OCI-M2 (cell line): Measurements from ENCODE around the gene ZNF555.
"Not testable (repeated sequence)": the region's sequence is repeated elsewhere in the genome, so short reads cannot be mapped to it uniquely, and the experiment has no call there.

ENCODE experiments used
- DNase-seq: peaks from one replicate; lab custom pipeline; 2025; ENCODE audit not compliant: unreplicated experiment; lab: John Stamatoyannopoulos, UW

Gene ZNF555

DNA sequence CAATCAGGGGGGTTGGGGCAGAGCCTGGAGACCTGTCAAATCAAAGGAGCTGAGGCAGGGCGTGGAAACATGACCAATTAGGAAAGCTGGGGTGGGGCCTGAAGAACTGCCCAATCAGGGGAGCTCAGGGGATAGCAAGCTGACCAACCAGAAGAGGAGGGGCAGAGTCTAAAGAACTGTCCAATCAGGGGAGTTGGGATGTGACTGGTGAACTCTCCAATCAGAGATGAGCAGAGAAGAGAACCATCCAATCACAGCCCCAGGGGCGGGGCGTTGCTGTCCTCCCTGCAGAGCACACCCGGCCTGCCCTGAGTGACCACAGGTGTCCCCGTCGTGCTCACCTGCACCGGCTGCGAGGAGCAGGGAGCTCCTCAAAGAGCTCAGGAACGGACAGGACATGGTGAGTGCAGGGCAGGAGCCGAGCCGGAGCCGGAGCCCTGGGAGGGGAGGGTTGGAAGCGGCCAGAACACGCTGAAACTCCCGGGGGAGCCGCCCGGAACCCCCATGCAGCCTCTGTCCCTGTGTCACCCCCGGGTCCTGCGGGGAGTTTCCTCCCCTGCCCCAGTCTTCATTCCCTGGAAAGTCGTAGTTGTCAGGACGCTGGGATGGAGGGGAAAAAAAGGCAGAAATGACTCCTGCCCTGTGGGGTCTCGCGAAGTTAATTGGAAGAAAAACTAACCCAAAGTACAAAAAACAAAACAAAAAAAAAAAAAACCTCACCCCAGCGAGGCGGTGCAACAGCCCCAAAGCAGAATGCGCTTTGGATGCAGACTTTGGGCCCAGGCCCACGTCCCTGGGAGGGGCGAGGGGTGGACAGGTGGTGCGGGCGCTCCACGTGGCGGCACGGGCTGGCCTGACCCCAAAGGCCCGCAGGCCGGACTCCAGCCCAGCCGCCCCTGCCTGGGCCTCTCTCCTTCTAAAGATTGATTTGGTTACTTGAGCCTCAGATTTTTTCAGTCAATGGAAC is 26.0 kb downstream of the ZNF555 start, which contains the start of gene ZNF556:
TSS of gene ZNF556 (plus strand) at position 311 of the 967 bp plus-strand sequence. CDS start at position 398, 87 bp downstream.
- no peak for DNase-seq

DNA sequence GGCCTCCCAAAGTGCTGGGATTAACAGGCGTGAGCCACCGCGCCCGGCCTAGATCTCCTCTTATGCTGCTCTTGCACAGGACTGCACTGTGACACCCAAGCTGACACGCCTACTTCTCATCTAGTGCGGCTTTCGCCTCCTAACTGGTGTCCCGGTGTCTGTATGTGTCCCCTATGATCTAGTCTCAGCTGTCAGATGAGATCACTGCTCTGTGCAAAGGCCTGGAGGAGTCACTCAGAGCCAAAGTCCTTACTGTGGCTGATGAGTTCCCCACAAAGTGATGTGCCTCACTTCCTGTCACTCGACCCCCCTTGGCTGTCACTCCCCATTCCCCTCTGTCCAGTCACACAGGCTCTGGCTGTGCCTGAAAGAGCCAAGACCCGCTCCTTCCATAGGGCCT is 28.3 kb downstream of the ZNF555 start:
- no peak for DNase-seq

DNA sequence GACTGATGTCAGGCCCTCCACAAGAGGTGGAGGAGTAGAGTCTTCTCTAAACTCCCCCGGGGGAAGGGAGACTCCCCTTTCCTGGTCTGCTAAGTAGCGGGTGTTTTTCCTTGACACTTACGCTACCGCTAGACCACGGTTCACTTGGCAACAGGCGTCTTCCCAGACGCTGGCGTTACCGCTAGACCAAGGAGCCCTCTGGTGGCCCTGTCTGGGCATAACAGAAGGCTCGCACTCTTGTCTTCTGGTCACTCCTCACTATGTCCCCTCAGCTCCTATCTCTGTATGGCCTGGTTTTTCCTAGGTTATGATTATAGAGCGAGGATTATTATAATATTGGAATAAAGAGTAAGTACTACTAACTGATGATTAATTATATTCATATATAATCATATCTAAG is 30.9 kb downstream of the ZNF555 start:
- DNase-seq = not testable (repeated sequence)

DNA sequence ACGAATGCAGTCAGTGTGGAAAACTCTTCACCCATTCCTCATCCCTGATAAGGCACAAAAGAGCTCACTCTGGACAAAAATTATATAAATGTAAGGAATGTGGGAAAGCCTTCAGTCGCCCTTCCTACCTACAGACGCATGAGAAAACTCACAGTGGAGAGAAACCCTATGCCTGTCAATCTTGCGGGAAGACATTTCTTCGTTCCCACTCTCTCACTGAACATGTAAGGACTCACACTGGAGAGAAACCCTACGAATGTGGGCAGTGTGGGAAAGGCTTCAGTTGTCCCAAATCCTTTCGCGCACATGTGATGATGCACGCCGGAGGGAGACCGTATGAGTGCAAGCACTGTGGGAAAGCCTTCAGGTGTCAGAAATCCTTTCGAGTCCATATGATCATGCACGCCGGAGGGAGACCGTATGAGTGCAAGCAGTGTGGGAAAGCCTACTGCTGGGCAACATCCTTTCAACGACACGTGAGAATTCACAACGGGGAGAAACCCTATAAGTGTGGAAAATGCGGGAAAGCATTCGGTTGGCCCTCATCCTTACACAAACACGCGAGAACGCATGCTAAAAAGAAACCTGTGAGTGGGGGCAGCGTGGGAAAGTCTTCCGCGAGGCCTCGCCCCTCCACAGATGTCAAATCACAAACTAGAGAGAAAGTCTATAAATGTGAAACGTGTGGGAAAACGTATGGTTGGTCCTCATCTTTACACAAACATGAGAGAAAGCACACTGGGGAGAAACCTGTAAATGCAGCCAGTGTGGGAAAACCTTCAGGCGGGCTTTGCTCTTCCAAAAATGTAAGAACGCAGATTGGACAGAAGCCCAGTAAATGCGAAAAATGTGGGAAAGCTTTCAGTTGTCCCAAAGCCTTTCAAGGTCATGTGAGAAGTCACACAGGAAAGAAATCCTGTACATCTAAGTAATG is 36.4 kb downstream of the ZNF555 start:
- no peak for DNase-seq

DNA sequence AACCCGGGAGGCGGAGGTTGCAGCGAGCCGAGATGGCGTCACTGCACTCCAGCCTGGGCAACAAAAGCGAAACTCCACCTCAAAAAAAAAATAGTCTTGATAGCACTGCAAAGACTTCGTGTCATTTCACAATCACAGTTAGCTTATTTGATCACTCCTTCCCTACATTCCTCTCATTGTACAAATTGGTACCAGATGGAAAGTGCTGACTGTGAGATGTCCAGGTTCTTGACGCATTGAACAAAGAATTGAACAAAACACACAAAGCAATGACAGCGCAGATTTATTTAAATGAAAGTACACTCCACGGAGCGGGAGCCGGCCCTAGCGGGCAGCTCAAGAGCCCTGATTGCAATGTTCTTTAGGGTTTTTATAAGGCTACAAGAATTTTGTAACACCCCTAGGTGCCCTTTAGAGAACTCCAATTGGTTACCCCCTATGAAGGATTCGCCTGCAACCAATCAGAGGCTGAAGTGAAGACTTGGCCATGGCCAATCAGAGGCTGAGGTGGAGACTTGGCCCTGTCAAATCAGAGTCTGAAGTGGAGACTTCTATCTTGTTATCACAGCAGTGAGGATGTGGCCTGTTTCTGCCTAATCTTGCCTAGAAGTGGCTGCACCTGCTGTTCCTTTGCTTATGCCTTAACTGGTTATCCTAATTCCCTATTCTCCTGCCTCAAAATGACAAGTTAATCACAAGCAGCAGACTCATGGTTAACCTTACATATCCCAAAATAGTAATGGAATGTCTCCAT is 42.6 kb downstream of the ZNF555 start:
- no peak for DNase-seq

DNA sequence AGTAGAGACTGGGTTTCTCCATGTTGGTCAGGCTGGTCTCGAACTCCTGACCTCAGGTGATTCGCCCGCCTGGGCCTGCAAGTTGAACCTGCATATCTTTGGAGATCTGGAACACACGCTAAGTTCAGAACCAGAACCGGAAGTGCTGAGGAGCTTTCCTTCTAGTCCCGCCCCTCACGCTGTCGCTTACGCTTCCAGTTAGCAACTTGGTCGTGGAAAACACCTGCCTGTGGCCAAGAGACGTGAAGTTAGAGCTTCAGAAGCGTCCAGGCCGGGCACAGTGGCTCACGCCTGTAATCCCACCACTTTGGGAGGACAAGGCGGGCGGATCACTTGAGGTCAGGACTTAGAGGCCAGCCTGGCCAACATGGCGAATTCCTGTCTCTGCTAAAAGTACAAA is 44.5 kb downstream of the ZNF555 start:
- DNase-seq = no peak

DNA sequence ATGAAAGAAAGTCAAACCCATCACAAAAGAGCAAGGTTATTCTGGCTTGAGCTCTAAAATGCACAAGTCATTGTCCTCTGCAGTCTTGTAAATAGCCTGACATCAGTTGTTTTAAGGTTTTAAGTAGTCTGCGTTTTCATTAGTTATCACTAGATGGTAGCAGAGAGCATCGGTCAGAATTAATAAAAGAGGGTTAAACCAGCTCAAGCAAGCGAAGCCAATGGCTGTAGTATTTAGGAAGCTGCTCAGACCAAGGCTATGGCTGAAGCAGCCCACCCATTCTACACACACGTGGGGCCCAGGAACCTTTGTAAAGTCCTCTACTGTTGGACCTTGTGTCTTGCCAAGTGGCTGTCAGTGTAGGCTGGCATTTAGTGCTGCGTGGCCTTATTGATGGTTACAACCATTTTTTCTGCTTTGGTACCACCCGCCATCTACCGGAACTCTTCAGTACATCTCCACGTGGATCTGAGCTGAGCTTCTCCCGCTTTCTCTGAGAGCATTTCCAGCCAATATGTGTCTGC is 46.2 kb downstream of the ZNF555 start:
- peak; percentile 53 for DNase-seq

GRCh38 chr19:2888731-2889224 is 47.5 kb downstream of the ZNF555 start:
- no peak for DNase-seq

DNA sequence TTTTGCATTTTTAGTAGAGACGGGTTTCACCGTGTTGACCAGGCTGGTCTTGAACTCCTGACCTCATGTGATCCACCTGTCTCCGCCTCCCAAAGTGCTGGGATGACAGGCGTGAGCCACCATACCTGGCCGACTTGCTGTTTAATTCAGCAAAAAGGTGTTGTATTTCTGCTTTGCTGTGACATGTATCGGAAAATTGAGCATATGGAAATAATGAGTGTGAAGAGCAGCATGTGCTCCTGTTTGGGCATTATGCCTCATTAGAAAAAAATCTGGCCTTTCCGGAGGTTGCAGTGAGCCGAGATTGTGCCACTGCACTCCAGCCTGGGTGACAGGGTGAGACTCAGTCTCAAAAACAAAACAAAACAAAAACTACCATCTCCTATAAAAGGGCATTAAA is 49.3 kb downstream of the ZNF555 start:
- not testable (repeated sequence) for DNase-seq

DNA sequence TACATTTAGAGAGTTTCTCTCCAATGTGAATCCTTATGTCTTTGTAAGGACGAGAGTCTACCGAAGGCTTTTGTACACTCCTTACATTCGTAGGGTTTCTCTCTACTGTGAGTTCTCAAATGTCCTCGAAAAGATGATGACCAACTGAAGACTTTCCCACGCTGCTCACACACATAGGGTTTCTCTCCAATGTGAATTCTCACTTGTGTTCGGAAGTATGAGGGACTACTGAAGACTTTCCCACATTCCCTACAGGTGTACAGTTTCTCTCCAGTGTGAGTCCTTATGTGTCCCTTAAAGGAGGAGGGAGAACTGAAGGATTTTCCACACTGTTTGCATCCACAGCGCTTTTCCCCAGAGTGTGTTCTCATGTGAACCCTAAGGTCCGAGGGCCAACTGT is 55.4 kb downstream of the ZNF555 start:
- no peak for DNase-seq

DNA sequence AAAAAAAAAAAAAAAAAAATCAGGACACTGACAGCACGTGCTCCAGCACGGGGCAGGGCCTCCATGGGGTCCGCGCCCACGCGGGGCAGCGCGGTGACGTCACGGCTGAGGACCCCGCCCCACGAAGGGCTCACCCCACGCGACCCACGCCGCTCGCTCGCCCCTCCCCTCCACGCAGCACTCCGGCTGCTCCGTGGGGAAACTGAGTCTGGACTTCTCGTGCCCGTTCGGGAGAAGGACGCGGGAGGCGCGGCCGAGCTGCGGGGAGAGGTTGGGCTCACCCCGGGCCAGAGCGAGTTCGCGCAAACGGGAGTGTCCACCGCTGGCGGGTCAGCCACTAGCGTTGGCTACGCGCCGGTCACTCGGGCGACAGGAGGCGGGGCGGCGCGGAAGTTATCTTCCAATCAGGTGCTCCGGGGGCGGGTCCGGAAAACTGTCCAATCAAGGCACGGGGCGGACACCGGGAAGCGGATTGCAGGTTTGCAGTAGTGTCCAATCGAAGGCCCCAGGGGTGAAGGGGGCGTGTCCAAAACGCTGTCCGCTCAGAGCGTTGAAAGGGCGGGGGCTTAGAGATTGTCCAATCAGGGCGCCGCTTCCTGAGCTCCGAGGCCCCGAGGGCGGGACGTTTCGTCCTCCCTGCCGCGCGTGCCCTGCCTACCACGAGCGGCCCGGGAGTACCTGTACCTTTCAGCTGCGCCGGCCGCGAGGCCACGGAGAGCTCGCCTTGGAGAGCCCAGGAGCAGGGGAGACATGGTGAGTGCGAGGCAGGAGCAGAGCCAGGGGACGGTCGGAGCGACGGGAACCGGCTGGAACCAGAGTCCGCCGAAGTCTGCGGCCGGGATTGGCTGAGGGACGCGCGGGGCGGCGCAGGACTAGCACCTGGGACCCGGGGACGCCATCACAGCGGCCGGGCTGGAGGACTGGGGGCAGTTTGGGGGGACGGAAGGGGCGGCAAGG is 59.3 kb downstream of the ZNF555 start, which contains the start of gene ZNF57:
TSS of gene ZNF57 (plus strand) at position 633 of the 957 bp plus-strand sequence. CDS start at position 751, 118 bp downstream.
- DNase-seq = peak; percentile 89

- no peak for DNase-seq
These were observed 61.4 kb downstream of the ZNF555 start for GRCh38 chr19:2902590-2903218.

GRCh38 chr19:2903326-2903725 is 62.1 kb downstream of the ZNF555 start:
- not testable (repeated sequence) for DNase-seq

- DNase-seq = no peak
These were observed 64.7 kb downstream of the ZNF555 start for GRCh38 chr19:2905918-2906519.

DNA sequence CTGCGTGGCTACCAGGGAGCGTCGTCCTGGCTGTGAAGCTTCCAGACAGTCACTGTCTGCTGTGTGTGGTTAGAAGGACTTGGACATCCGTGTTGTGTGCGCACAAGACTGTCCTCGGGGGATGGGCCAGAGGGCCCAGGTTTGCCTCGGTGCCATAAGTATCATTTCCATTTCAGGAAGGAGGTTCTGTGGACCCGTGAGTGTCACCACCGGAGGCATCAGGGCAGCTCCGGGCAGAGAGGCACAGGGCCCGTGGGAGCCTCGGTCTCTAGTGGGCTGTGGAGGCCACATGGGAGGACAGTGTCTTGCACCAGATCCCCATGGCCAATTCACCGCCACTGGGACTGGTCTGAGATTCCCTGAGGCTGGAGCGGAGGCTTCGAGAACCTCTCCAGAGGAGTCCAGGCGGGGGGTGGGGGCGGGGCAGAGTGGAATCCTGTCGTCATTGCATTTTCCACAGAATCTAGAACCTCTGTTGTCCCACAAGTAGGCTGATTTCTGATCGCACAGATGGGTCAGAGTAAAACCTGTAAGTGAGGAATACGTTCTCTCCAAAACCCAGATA is 65.4 kb downstream of the ZNF555 start:
- DNase-seq = no peak
